Common myeloid progenitor, CD34-positive (primary cell): ENCODE data around the gene SLC16A6.
A peak's percentile ranks its signal among the peaks of the same experiment; 100 is the strongest.
"Not testable (repeated sequence)": the region's sequence is repeated elsewhere in the genome, so short reads cannot be mapped to it uniquely, and the experiment has no call there.

Source experiments
- CTCF ChIA-PET: fragments of 350-600 bp; sonication (Branson Sonifier 250); formaldehyde crosslinking; loops from one replicate; lab custom pipeline; 2021; ENCODE audit warnings: antibody characterized with exemption; lab: Charles Lee
- POLR2A ChIA-PET: fragments of 350-600 bp; sonication (Branson Sonifier 250); formaldehyde crosslinking; loops from one replicate; lab custom pipeline; 2021; ENCODE audit warnings: antibody characterized with exemption; lab: Charles Lee
- DNase-seq, 3 donors: peaks; one replicate each; pipeline versions ENCODE4 v3.0.0 to v3.0.0-alpha.2; 2013
- H3K27ac ChIP-seq, 2 experiments: 1 replicate in 1 of 2; 2 replicates in 1 of 2; pipeline ENCODE4 v1.7.0; 2013; ENCODE audit warnings: inconsistent platforms in 2 of 2, low read length in 2 of 2, mild to moderate bottlenecking in 2 of 2, low read depth in 1 of 2, moderate library complexity in 1 of 2; ENCODE audit not compliant: severe bottlenecking in 2 of 2, insufficient read depth in 1 of 2, poor library complexity in 1 of 2
- H3K27me3 ChIP-seq, 5 experiments: replicated peaks in 2 of 5; 1 replicate in 3 of 5; 2 replicates in 2 of 5; pipeline versions ENCODE4 v1.6.1 to v1.7.0; 2013; ENCODE audit warnings: low read length in 4 of 5, mild to moderate bottlenecking in 2 of 5, moderate library complexity in 2 of 5, inconsistent platforms in 1 of 5; ENCODE audit not compliant: insufficient read depth in 5 of 5, control insufficient read depth in 4 of 5
- H3K36me3 ChIP-seq, 4 experiments: 1 replicate in 2 of 4; 2 replicates in 2 of 4; pipeline versions ENCODE4 v1.6.1 to v1.7.0; 2013; ENCODE audit warnings: low read length in 3 of 4, control low read depth in 1 of 4, mild to moderate bottlenecking in 1 of 4; ENCODE audit not compliant: control insufficient read depth in 4 of 4, insufficient read depth in 4 of 4
- H3K4me1 ChIP-seq, 4 experiments: 1 replicate in 3 of 4; 2 replicates in 1 of 4; pipeline versions ENCODE4 v1.6.1 to v1.7.1; 2013; ENCODE audit warnings: low read length in 3 of 4, mild to moderate bottlenecking in 3 of 4, control low read depth in 1 of 4, inconsistent platforms in 1 of 4, moderate library complexity in 1 of 4; ENCODE audit not compliant: control insufficient read depth in 4 of 4, insufficient read depth in 4 of 4; ENCODE audit errors: control extremely low read depth in 1 of 4
- H3K4me3 ChIP-seq, 7 experiments: 1 replicate in 4 of 7; 2 replicates in 3 of 7; pipeline versions ENCODE4 v1.5.1 to v1.7.0; 2013; ENCODE audit warnings: mild to moderate bottlenecking in 7 of 7, low read length in 6 of 7, moderate library complexity in 6 of 7, inconsistent platforms in 2 of 7, low read depth in 2 of 7, control low read depth in 1 of 7; ENCODE audit not compliant: insufficient read depth in 4 of 7, control insufficient read depth in 1 of 7; ENCODE audit errors: extremely low read depth in 1 of 7
- H3K9me3 ChIP-seq, 5 experiments: 1 replicate in 4 of 5; 2 replicates in 1 of 5; pipeline versions ENCODE4 v1.6.1 to v1.7.1; 2013; ENCODE audit warnings: low read length in 4 of 5, mild to moderate bottlenecking in 2 of 5, inconsistent platforms in 1 of 5, low read depth in 1 of 5, moderate library complexity in 1 of 5; ENCODE audit not compliant: control insufficient read depth in 4 of 5, insufficient read depth in 2 of 5; ENCODE audit errors: control extremely low read depth in 1 of 5
- WGBS: methylation state at CpG from one replicate; pipeline ENCODE4 v1.1.5; 2013; ENCODE audit not compliant: insufficient coverage; 5-methylcytosine and 5-hydroxymethylcytosine counted together

The SLC16A6 gene

DNA sequence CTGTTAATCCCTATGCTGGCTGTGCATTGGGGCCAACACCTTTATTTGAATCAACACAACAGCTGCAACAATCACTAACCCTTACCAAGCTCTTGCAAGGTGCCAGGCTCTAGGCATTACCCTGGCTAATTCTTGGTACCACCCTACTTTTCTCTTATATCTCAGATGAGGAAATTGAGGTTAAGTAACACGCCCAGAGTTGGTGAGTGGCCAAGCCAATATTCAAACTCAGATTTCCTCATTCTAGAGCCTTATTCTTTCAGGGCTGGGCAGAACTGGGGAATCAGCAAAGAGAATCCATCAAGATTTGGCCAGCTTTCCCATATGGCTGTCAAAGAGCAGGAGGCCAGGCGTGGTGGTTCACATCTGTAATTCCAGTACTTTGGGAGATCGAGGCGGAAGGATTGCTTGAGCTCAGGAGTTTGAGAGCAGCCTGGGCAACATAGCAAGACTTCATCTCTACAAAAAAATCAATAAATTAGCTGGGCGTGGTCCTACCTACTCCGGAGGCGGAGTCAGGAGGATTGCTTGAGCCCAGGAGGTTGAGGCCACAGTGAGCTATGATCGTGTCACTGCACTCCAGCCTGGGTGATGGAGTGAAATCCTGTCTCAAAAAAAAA, 24.1 kb upstream of the SLC16A6 start:
- ChIA-PET POLR2A (interaction anchor here (0.6 kb wide), 1 partner anchor 26 kb away, joined by 3 read pairs; no protein-coding TSS in a partner anchor), CTCF (interaction anchor here (1.0 kb wide), 1 partner anchor 148 kb away, joined by 3 read pairs; no protein-coding TSS in a partner anchor)
- Histone ChIP-seq H3K4me1 (peaks cover 5 to 24% (median 13%) of the 10 kb centered on the region in 4 experiments), H3K9me3 (no peaks in the 10 kb centered on the region), H3K27me3 (peaks cover 0 to 46% (median 19%) of the 10 kb centered on the region in 5 experiments), H3K36me3 (no peaks in the 10 kb centered on the region), H3K27ac (no peak overlapping the region), H3K4me3 (no peak overlapping the region)
- WGBS, result 63% methylated on average over 6 of the region's 8 CpGs
- peak; percentile 69 to 88 (median 86) for DNase-seq

DNA sequence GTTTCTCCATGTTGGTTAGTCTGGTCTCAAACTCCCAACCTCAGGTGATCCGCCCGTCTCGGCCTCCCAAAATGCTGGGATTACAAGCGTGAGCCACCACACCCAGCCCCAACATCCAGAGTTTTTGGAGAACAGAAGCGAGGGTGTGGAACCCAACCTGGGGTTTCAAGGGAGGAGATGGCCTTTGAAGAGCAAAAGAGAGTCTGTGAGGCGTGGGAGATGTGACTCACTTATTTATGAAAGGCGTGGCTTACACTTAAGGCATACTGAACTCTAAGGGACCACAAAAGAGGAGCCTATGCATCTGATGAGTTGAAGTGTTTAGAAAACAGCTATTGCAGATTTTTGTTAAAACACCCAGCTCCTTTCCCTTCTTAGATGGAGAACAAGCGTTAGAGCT, 19.2 kb upstream of the SLC16A6 start:
- H3K36me3 ChIP-seq, result no peaks in the 10 kb centered on the region
- no peak overlapping the region for H3K27ac ChIP-seq
- no peaks in the 10 kb centered on the region for H3K9me3 ChIP-seq
- ChIA-PET POLR2A (interaction anchor here (0.6 kb wide), 1 partner anchor 40 kb away, joined by 3 read pairs; no protein-coding TSS in a partner anchor), CTCF (interaction anchor here (1.4 to 1.7 kb wide), 2 partner anchors 20 to 23 kb away, joined by 3 read pairs; no protein-coding TSS in a partner anchor)
- peaks cover 0 to 18% (median 7%) of the 10 kb centered on the region in 5 experiments for H3K27me3 ChIP-seq
- H3K4me1 ChIP-seq, result peaks cover 5 to 18% (median 13%) of the 10 kb centered on the region in 4 experiments
- no peak for DNase-seq
- H3K4me3 ChIP-seq, result no peak overlapping the region
- WGBS, result 100% methylated on average over 4 of the region's 8 CpGs

DNA sequence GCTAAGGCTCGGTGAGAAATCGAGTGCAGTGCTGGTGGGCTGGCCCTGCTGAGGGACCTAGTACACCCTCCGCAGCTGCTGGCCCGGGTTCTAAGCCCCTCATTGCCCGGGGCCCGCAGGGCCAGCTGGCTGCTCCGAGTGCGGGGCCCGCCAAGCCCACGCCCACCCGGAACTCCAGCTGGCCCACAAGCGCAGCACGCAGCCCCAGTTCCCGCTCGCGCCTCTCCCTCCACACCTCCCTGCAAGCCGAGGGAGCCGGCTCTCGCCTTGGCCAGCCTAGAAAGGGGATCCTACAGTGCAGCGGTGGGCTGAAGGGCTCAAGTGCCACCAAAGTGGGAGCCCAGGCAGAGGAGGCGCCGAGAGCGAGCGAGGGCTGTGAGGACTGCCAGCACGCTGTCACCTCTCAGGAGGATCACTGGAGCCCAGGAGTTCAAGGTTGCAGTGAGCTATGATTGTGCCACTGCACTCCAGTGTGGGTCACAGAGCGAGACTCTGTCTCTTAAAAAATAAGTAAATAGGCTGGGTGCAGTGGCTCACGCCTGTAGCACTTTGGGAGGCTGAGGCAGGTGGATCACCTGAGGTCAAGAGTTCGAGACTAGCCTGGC, 18.2 kb upstream of the SLC16A6 start:
- not testable (repeated sequence) for DNase-seq, H3K36me3 ChIP-seq, H3K4me3 ChIP-seq, H3K27ac ChIP-seq, H3K9me3 ChIP-seq
- WGBS, result 98% methylated on average over 28 of the region's 28 CpGs
- ChIA-PET POLR2A (interaction anchor here (0.6 kb wide), 1 partner anchor 39 kb away, joined by 3 read pairs; no protein-coding TSS in a partner anchor), CTCF (interaction anchor here (1.4 to 1.7 kb wide), 2 partner anchors 19 to 24 kb away, joined by 3 read pairs; no protein-coding TSS in a partner anchor)
- H3K27me3 ChIP-seq, result peaks cover 0 to 18% (median 7%) of the 10 kb centered on the region in 5 experiments
- H3K4me1 ChIP-seq, result peaks cover 5 to 10% (median 7%) of the 10 kb centered on the region in 4 experiments

DNA sequence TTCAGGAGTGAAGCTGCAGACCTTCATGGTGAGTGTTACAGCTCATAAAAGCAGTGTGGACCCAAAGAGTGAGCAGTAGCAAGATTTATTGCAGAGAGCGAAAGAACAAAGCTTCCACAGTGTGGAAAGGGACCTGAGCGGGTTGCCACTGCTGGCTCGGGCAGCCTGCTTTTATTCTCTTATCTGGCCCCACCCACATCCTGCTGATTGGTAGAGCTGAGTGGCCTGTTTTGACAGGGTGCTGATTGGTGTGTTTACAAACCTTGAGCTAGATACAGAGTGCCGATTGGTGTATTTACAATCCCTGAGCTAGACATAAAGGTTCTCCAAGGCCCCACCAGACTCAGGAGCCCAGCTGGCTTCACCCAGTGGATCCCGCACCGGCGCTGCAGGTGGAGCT, 17.6 kb upstream of the SLC16A6 start:
- Histone ChIP-seq H3K4me1 (peaks cover 5 to 10% (median 7%) of the 10 kb centered on the region in 4 experiments), H3K27me3 (peaks cover 0 to 18% (median 7%) of the 10 kb centered on the region in 5 experiments)
- POLR2A ChIA-PET, H3K4me3 ChIP-seq, H3K36me3 ChIP-seq, H3K9me3 ChIP-seq, CTCF ChIA-PET, H3K27ac ChIP-seq, DNase-seq: not testable (repeated sequence)
- WGBS, result no CpG with 5 or more reads among the region's 7 CpGs

DNA sequence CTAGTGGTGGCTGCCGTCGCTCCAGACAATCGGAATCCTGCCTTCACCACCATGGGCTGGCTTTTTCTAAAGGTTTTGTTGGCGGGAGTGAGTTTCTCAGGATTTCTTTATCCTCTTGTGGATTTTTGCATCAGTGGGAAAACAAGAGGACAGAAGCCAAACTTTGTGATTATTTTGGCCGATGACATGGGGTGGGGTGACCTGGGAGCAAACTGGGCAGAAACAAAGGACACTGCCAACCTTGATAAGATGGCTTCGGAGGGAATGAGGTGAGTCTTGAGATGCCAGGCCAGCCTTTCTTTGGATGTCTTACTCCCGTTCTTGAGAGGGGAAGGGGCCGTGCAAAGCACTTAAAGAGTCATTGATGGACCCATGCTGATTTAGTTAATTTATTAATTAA, 16.5 kb upstream of the SLC16A6 start:
- H3K27ac ChIP-seq, result no peak overlapping the region
- H3K9me3 ChIP-seq, result no peaks in the 10 kb centered on the region
- H3K36me3 ChIP-seq, result no peaks in the 10 kb centered on the region
- DNase-seq, result no peak
- no peak overlapping the region for H3K4me3 ChIP-seq
- peaks cover 0 to 16% (median 7%) of the 10 kb centered on the region in 5 experiments for H3K27me3 ChIP-seq
- WGBS, result 99% methylated on average over 7 of the region's 8 CpGs
- ChIA-PET POLR2A (no interaction called here), CTCF (interaction anchor here (0.6 to 1.0 kb wide), 2 partner anchors 50 to 129 kb away, joined by 3 to 4 read pairs; no protein-coding TSS in a partner anchor)
- peaks cover 3 to 6% (median 4%) of the 10 kb centered on the region in 4 experiments for H3K4me1 ChIP-seq

DNA sequence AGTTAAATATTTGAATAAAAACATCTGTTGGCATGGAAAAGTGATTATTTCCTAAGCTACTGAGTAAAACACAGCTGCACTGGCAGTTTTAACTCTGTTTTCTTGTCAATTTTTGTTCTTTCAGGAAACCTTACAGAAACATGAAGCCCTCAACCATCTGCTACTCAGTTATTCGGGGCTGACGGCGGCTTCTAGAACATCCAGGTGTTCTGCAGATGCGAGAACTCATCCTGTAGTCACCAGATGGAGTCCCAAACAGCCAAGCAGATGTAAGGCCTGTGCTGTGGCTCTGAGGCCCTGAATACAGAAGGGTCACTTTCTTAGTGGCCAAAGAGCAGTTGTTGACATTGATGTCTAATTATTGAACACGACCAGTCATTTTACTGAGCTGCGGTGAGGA, 15.9 kb upstream of the SLC16A6 start:
- DNase-seq, result no peak
- Histone ChIP-seq H3K27me3 (peaks cover 0 to 13% (median 7%) of the 10 kb centered on the region in 5 experiments), H3K9me3 (no peaks in the 10 kb centered on the region), H3K36me3 (no peaks in the 10 kb centered on the region), H3K4me1 (peaks cover 0 to 5% (median 0%) of the 10 kb centered on the region in 4 experiments), H3K27ac (no peak overlapping the region), H3K4me3 (no peak overlapping the region)
- 88% methylated on average over 5 of the region's 6 CpGs for WGBS
- ChIA-PET CTCF (interaction anchor here (0.6 to 1.0 kb wide), 2 partner anchors 51 to 130 kb away, joined by 3 to 4 read pairs; no protein-coding TSS in a partner anchor), POLR2A (no interaction called here)

DNA sequence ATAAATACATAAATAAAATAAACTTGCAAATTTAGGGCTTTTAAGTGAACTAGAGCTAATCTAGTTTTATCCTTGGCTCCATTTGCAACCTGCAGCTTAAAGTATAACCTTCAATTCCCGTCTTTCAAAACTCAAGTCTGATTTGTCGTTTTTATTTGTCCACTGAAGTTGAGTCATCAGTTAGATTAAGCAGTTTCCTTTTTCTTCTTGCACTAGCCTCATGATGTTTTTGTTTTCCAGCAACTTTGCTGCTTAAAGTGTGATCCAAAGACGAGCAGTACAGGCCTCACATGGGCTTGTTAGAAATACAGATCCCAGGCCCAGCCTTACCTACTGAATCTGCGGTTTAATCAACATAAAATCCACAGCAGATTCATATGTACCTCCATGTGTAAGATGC, 14.2 kb upstream of the SLC16A6 start:
- no peak overlapping the region for H3K4me3 ChIP-seq
- ChIA-PET POLR2A (no interaction called here), CTCF (no interaction called here)
- no peaks in the 10 kb centered on the region for H3K4me1 ChIP-seq
- peaks cover 0 to 7% (median under 1%) of the 10 kb centered on the region in 5 experiments for H3K27me3 ChIP-seq
- WGBS, result 97% methylated on average over 3 of the region's 4 CpGs
- no peaks in the 10 kb centered on the region for H3K9me3 ChIP-seq
- no peaks in the 10 kb centered on the region for H3K36me3 ChIP-seq
- DNase-seq, result no peak
- no peak overlapping the region for H3K27ac ChIP-seq
